NB4 (cell line): ENCODE measurements around the gene DUSP21.
A peak's percentile ranks its signal among the peaks of the same experiment; 100 is the strongest.
"Not testable (repeated sequence)": the region's sequence is repeated elsewhere in the genome, so short reads cannot be mapped to it uniquely, and the experiment has no call there.

Experiments
- DNase-seq: peaks from one replicate; pipeline ENCODE4 v3.0.0; 2010; ENCODE audit warnings: low read depth
- H3K4me3 ChIP-seq: one replicate; pipeline ENCODE4 v1.5.1; 2011; ENCODE audit warnings: mild to moderate bottlenecking, low read depth, low read length, moderate library complexity
- CTCF ChIP-seq: IDR thresholded peaks from one replicate; pipeline ENCODE4 v1.5.1; 2012; ENCODE audit warnings: low read depth, low read length
- MAX ChIP-seq: IDR thresholded peaks from 2 replicates; pipeline ENCODE4 v1.6.1; 2011; ENCODE audit warnings: low read depth, low read length
- MYC ChIP-seq: IDR thresholded peaks from 2 replicates; pipeline ENCODE4 v1.6.1; 2011; ENCODE audit warnings: low read depth, low read length
- POLR2A ChIP-seq: IDR thresholded peaks from 2 replicates; pipeline ENCODE4 v1.6.1; 2011; ENCODE audit warnings: mild to moderate bottlenecking; ENCODE audit not compliant: insufficient read length; ENCODE audit errors: extremely low read depth

Gene DUSP21

GRCh38 chrX:44843318-44843702, 511 bp upstream of the DUSP21 start:
- TF ChIP-seq MYC = no peak
- no peak for TF ChIP-seq POLR2A
- TF ChIP-seq CTCF = no peak
- DNase-seq = no peak

GRCh38 chrX:44844204-44844603, 383 bp downstream of the DUSP21 start:
- no peak for TF ChIP-seq MAX
- no peak for TF ChIP-seq MYC
- TF ChIP-seq POLR2A = no peak
- no peak for TF ChIP-seq CTCF
- no peak for DNase-seq
- no peak overlapping the region for H3K4me3 ChIP-seq

More at GRCh38 chrX:44843318-44843702, 511 bp upstream of the DUSP21 start:
- no peak overlapping the region for H3K4me3 ChIP-seq

GRCh38 chrX:44850891-44851290, 7.1 kb downstream of the DUSP21 start:
- DNase-seq, H3K4me3 ChIP-seq: not testable (repeated sequence)

- H3K4me3 ChIP-seq = peak overlapping the region; percentile 79
- DNase-seq = no peak
- TF ChIP-seq POLR2A (no peak), MYC (no peak), MAX (no peak)
Measured at GRCh38 chrX:44871114-44871645, 27.4 kb downstream of the DUSP21 start.

- H3K4me3 ChIP-seq = peak overlapping the region; percentile 79
- TF ChIP-seq CTCF (no peak), MAX (no peak)
- DNase-seq = no peak
Measured at GRCh38 chrX:44871931-44872820, 28.4 kb downstream of the DUSP21 start.

- TF ChIP-seq MAX (peak; percentile 71), MYC (no peak), POLR2A (peak; percentile 44)
- H3K4me3 ChIP-seq = peak within 1 kb of the TSS; percentile 97
- DNase-seq = peak; percentile 97
Measured at GRCh38 chrX:44872821-44873414, 29.1 kb downstream of the DUSP21 start, which contains the start of gene KDM6A. TSS of gene KDM6A (plus strand) at chrX:44873188. CDS start at chrX:44873552, 364 bp downstream.

GRCh38 chrX:44873415-44874276, 29.8 kb downstream of the DUSP21 start:
- peak; percentile 87 for DNase-seq
- peak overlapping the region; percentile 97 for H3K4me3 ChIP-seq
- TF ChIP-seq MYC = 0 out of 2 replicates have a peak, but pooled peaks have one; percentile 34
- TF ChIP-seq POLR2A = peak; percentile 67
- no peak for TF ChIP-seq CTCF
